HG02610 (cell line): Measurements from ENCODE around the gene PIK3R6.
A peak's percentile ranks its signal among the peaks of the same experiment; 100 is the strongest.

Experiments
- ATAC-seq: cut with Tn5 transposase; IDR thresholded peaks from one replicate; pipeline ENCODE4 v1.9.1; 2021; ENCODE audit warnings: mild to moderate bottlenecking, moderate library complexity; ENCODE audit not compliant: unreplicated experiment

PIK3R6 gene

DNA sequence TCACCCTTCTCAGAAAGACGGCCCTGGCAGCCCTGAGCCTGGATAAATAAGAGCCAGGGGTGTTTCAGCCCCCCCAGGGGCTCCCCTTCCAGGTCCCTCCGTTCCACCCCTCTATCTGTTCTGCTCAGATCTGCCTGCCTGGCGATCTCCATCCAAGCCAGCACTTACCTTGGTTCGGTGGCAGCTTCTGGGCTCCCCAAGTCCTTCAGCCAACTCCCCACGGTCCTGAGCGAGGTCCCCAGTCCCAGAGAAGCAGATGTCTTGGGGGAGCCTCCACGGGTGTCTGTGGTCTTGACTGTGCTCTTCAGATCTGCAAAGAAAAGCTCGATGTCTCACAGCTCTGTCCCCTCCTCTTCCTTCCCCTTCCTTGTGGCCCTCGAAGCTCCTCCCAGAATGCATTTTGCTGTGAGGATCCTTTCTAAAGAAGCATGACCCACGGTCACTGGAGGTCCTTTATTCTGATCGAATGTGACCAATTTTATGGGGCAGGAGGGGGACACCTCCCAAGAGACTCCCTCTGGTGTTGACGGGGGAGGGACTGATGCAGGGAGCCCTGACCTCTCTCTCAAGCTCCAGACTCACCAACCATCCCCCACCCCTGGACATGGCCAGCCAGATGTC is at the start of gene PIK3R6:
Gene PIK3R6 (minus strand): TSS at position 314 of the 621 bp plus-strand sequence. CDS start 17,880 bp downstream, outside the sequence.
- ATAC-seq: peak; percentile 37

- ATAC-seq: no peak
Measured at GRCh38 chr17:8916466-8916865, 49.0 kb upstream of the PIK3R6 start.

DNA sequence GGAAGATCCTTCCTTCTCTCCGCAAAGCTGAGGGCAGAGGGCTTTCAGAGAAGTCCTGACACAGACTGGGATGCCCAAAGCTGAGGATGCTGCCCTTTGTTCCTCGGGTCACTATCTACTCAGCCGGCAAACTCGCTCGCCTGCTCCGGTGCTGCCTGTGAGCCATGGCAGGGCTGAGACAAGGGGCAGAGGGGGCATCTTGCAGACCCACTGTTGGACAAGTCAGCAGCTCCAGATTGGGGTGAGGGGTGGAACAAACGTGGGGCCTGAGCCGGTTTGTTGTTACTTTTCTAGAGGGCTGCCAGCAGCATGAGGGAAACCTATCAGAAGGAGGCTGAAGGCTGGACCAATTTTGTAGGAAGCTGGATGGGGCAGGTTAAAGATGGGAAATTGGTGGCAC is 47.1 kb upstream of the PIK3R6 start:
- no peak for ATAC-seq

GRCh38 chr17:8913879-8914278 is 46.4 kb upstream of the PIK3R6 start:
- ATAC-seq: no peak

GRCh38 chr17:8913091-8913490 is 45.6 kb upstream of the PIK3R6 start:
- ATAC-seq: no peak

DNA sequence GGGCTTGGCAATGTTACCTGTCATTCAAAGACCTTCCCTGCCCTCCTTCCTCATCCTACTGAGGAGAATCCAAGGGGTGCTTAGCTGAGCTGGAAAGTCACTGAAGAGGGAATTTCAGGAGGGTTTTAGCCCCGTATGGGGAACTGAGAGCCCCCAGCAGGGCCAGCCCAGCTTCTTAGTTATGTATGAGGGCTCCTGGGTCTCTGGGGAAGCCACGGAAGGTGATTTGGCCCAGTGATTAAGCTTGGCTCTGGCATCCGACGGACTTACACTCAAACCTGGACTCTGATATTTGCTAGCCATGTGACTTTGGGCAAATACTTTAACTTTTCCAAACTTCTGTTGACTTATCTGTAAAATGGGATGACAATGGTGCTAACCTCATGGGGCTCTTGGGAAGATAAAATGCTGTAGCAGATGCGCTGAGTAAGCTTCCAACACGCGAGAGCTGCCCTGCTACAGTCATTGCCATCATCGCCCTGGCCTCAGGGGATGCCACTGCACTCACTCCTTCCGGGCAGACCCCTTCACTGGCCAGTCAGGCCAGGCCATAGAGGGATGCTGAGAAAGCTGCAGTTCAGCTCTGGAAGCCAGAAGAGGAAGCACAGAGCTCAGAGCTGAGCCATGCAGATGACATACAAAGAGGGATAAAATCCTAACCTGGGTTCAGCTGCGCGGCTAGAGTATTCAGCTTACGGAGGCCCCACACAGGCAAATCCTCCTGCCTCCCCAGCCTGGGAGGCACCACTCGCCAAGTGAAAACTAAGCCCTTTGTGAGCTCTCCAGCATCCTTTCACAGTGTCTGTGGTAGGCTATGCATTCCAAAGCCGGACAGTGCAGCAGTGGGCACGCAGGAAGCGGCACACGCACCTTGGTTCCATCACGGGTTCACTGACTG is 44.9 kb upstream of the PIK3R6 start:
- no peak for ATAC-seq

DNA sequence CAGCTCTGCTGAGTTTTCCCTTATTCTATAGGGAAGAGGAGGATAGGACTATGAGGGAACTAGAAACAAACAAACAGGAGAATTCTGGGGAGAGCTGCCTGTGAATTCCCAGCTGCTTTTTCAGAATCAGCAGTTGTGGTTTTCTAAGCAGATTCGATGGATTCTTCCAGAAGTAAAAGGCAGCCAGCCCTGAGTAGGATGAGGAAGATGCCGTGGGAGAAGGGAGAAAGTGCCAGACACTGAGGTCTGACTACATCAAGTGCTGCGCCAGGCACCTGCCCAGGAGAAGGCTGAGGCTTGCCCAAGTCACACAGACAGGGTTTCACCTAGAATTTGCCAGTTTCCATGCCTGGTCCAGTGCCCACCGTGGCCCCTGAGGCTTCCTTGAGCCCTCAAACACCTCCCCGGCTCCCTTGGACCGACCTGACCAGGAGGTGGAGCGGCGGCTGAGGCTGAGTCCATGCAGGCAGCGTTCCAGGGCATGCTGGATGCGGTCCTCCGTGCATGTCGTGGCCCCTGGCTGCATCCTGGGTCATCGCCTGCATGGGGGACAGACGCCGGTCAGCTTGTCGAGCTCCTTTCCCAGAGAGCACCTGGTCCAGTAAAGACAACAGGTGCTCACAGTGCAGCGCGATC is 43.6 kb upstream of the PIK3R6 start:
- ATAC-seq: no peak

- no peak for ATAC-seq
Measured at GRCh38 chr17:8909586-8910270, 42.3 kb upstream of the PIK3R6 start.

DNA sequence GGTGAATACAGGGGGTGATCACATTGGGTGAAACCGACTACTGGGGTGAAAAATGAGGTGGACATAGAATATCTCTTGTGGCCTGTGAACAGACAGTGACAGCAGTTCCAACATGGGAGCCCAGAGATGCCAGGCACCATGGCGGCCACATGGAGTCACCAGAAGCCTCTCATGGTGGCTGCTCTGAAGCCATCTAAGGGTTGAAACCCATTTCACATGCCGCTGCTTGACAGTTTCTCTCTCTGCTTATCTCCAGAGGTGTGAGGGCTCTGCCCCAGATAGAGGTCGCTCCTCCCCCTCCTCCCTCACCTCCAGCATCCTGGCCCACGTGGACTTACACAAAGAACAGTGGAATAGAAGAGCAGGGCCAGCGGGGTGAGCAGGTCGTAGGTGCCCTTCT is 37.9 kb upstream of the PIK3R6 start:
- no peak for ATAC-seq

GRCh38 chr17:8904686-8905085 is 37.2 kb upstream of the PIK3R6 start:
- ATAC-seq: no peak

GRCh38 chr17:8904201-8904600 is 36.7 kb upstream of the PIK3R6 start:
- ATAC-seq: no peak

GRCh38 chr17:8900626-8901585 is 33.4 kb upstream of the PIK3R6 start:
- ATAC-seq: peak; percentile 32

- ATAC-seq: no peak
Measured at GRCh38 chr17:8900207-8900606, 32.7 kb upstream of the PIK3R6 start.

DNA sequence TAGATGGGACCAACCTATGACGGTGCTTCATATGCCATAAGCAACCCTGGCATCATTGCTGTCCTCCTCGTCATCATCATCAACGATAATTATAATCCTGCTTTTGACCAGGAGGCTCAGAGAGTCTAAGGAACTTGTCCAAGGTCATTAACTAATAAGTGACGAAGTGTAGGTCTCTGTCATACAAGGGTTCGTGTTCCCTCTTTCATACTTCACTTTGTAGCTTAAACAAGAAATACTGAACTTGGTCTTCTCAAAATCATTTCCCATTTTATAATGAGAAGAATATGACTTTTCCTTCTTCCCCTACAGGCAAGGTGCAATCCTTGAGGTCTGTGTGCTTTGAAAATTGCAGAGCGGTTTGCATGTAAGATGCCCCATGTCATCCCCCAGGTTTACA is 31.2 kb upstream of the PIK3R6 start:
- ATAC-seq: no peak

DNA sequence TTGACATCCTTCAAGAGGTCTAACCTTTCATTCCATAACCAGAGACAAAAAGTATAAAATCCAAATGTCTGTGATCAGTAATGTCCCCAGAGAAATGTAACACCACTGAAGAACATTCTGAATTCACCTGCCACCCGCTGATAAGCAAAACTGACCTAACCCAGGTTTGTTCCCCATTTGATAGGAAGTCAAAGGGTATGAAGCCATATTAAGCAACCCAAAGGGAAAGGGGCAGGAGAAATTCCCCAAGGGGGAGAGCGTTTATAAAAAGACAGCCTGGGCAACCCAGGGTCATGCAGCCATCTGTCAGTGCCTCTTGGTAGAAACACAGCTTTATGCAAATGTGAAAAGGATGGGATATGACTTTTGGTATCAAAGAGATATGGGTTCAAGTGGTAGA is 30.7 kb upstream of the PIK3R6 start:
- no peak for ATAC-seq

GRCh38 chr17:8896641-8897635 is 29.5 kb upstream of the PIK3R6 start:
- ATAC-seq: no peak

DNA sequence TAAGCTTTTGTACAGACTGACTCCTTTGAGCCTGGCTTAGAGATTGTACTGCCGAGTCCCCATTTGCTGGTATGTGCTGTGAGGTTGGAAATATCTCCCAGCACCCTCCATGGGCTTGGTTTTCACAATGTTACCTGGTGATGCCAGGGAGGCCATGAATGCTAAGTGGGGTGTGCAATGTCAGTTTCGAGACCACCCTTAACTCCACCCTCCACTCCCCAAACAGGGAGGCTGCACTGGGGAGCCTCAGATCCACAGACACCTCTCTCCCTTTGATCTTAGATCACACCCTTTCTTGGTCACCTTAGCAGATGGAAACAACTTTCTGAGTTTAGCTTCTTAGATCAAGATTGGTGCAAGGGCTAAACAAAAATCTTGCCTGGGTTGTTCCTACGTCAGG is 28.6 kb upstream of the PIK3R6 start:
- ATAC-seq: no peak

DNA sequence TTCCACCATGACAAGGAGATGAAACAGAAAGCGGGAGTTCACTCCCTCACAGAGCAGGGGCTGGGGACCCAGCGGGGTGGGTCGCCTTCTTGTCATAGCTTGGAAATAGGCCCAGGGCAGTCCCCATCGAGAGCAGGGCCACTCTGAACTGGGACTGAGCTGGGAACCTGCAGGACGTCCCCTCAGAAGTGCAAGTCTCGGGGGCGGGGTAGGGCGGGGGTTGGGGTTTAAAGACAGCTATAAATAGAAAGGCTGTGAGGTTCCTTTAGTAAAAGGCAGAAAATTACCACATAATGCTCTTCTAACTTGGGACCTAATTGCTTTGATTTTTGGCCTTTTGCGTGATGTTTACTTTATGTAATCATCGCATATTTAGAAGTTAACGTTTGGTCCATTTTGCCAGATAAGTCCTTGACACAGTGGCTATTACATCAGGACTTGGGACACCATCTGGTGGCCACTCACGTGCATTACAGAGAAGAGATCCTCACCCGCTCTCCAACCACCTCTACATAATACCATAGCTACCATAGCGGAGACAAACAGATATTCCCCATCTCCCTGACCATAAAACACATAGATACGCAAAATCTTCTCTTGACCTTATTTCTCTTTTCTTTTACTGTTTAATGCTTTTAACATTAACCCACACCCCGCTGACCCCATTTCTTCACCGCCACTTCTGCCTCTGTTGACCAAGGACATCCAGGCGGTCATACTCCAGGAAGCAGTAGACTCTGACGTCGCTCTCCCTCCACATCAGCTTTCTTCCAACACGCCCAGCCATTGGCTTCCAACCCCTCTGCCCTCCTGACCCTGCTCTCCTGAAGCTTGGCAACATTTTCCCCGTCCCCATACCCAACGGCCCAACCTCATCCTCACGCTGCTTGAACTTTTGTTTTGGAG is 27.5 kb upstream of the PIK3R6 start:
- ATAC-seq: no peak
